Pulmonary artery endothelial cell (primary cell): ENCODE measurements around the gene ASIC3. TPM values are rescaled to one million over a fixed set of nuclear protein-coding genes. Genes with fewer than 3 reads are reported as not detected.

ENCODE experiments used
- total RNA-seq: library from RNA; depleted of rRNA; stranded (reverse); fragments of >200 nt; gene quantifications from 2 replicates; pipeline ENCODE4 v1.2.3, GENCODE V29; 2014

The ASIC3 gene
- total RNA-seq, 1 donor from 2014 or later = 0.07 TPM

Other genes with a start within 250 kb of the ASIC3 start
- gene TMEM176B, start 248.2 kb upstream of the ASIC3 start, total RNA-seq = not detected in 2 replicates
- gene TMEM176A, start 247.8 kb upstream of the ASIC3 start, total RNA-seq = not detected in 2 replicates
- gene AOC1, start 196.0 kb upstream of the ASIC3 start, total RNA-seq = not detected in 2 replicates
- 0.07 TPM in 1 of 2 replicates, not detected in the other for gene KCNH2, start 70.2 kb upstream of the ASIC3 start, total RNA-seq
- 58.3 and 67.0 TPM in 2 replicates for gene NOS3, start 57.5 kb upstream of the ASIC3 start, total RNA-seq
- gene ATG9B, start 24.0 kb upstream of the ASIC3 start, total RNA-seq = under 0.01 TPM in 1 of 2 replicates, not detected in the other
- 26.4 and 37.9 TPM in 2 replicates for gene ABCB8, start 20.1 kb upstream of the ASIC3 start, total RNA-seq
- 18.2 and 19.1 TPM in 2 replicates for gene CDK5, start 9.4 kb downstream of the ASIC3 start, total RNA-seq
- gene SLC4A2, start 11.1 kb downstream of the ASIC3 start, total RNA-seq = 64.6 and 79.7 TPM in 2 replicates
- gene FASTK, start 32.3 kb downstream of the ASIC3 start, total RNA-seq = 67.0 and 75.0 TPM in 2 replicates
- 18.0 and 19.6 TPM in 2 replicates for gene TMUB1, start 35.0 kb downstream of the ASIC3 start, total RNA-seq
- 52.1 and 61.4 TPM in 2 replicates for gene AGAP3, start 37.9 kb downstream of the ASIC3 start, total RNA-seq
- gene GBX1, start 119.2 kb downstream of the ASIC3 start, total RNA-seq = not detected in 2 replicates
- gene ASB10, start 138.7 kb downstream of the ASIC3 start, total RNA-seq = not detected in 2 replicates
- not detected in 2 replicates for gene H2BK1, start 162.0 kb downstream of the ASIC3 start, total RNA-seq
- 78.8 and 91.2 TPM in 2 replicates for gene ABCF2, start 178.7 kb downstream of the ASIC3 start, total RNA-seq
- gene CHPF2, start 184.0 kb downstream of the ASIC3 start, total RNA-seq = 57.7 and 71.3 TPM in 2 replicates
- gene SMARCD3, start 200.2 kb downstream of the ASIC3 start, total RNA-seq = 3.8 and 6.7 TPM in 2 replicates